Gastroesophageal sphincter (tissue), 4 donors: ENCODE measurements around the gene SELENOS. TPM values are rescaled to one million over a fixed set of nuclear protein-coding genes. Genes with fewer than 3 reads are reported as not detected.

Experiments
- ATAC-seq: fragments of 150-250 bp; one replicate; pipeline ENCODE4 v1.9.1; 2016; ENCODE audit warnings: mild to moderate bottlenecking, moderate library complexity
- H3K27ac ChIP-seq, 4 donors: fragments of 200-600 bp; sonication (generic) in 3 of 4; 1 replicate in 3 of 4; 2 replicates in 1 of 4; pipeline ENCODE4 v1.5.1; 2016 to 2019
- H3K27me3 ChIP-seq: fragments of 200-600 bp; sonication (generic); one replicate; pipeline ENCODE4 v1.5.1; 2019
- H3K36me3 ChIP-seq, 2 donors: fragments of 200-600 bp; sonication (generic); one replicate each; pipeline ENCODE4 v1.5.1; 2019; ENCODE audit warnings: control low read depth in 1 of 2
- H3K4me1 ChIP-seq, 3 donors: fragments of 200-600 bp; sonication (generic); 1 replicate in 2 of 3; 2 replicates in 1 of 3; pipeline ENCODE4 v1.5.1; 2016 to 2019; ENCODE audit warnings: control low read depth in 2 of 3
- H3K4me3 ChIP-seq, 2 donors: fragments of 200-600 bp; sonication (generic); one replicate each; pipeline ENCODE4 v1.5.1; 2019; ENCODE audit warnings: mild to moderate bottlenecking in 1 of 2, moderate library complexity in 1 of 2
- H3K9me3 ChIP-seq, 3 donors: fragments of 200-600 bp; sonication (generic); one replicate each; pipeline ENCODE4 v1.5.1; 2017 to 2019; ENCODE audit warnings: control low read depth in 2 of 3
- CTCF ChIP-seq, 4 experiments: fragments of 200-600 bp in 2 of 4; fragments of 450-650 bp in 2 of 4; sonication (generic) in 1 of 4; IDR thresholded peaks; one replicate each; pipeline ENCODE4 v1.5.1; 2017 to 2019; ENCODE audit warnings: antibody characterized with exemption in 4 of 4, mild to moderate bottlenecking in 2 of 4, moderate library complexity in 2 of 4
- EP300 ChIP-seq: sonication (generic); formaldehyde crosslinking; IDR thresholded peaks from one replicate; pipeline ENCODE4 v1.6.1; 2017; ENCODE audit warnings: antibody characterized with exemption, mild to moderate bottlenecking
- POLR2A ChIP-seq, 2 donors: fragments of 450-650 bp; IDR thresholded peaks; one replicate each; pipeline ENCODE4 v1.6.1; 2017; ENCODE audit warnings: antibody characterized with exemption in 2 of 2, mild to moderate bottlenecking in 2 of 2, moderate library complexity in 1 of 2
- POLR2AphosphoS5 ChIP-seq: sonication (generic); formaldehyde crosslinking; IDR thresholded peaks from one replicate; pipeline ENCODE4 v1.6.1; 2017; ENCODE audit warnings: antibody characterized with exemption
- WGBS, 2 donors: methylation state at CpG; one replicate each; pipeline ENCODE4 v1.1.5; 2018; ENCODE audit warnings: low coverage in 1 of 2; 5-methylcytosine and 5-hydroxymethylcytosine counted together
- total RNA-seq, 4 donors: library from RNA; depleted of rRNA; stranded (reverse); fragments of >200 nt; gene quantifications; one replicate each; pipeline ENCODE4 v1.1.0, GENCODE V29; 2016

Gene SELENOS
- total RNA-seq, 4 donors from 2014 or later = 56.1 to 75.5 (median 64.5) TPM

- no peak for ATAC-seq
- H3K4me3 ChIP-seq = no peak overlapping the region
- TF ChIP-seq POLR2A (IDR thresholded peaks at IDR 0.05) (no peak), CTCF (IDR thresholded peaks at IDR 0.05) (peak in 2 of 4 experiments; percentile 15 to 23)
Observed at GRCh38 chr15:101320501-101321052, 43.3 kb upstream of the SELENOS start.

GRCh38 chr15:101318839-101319238 lies 41.6 kb upstream of the SELENOS start:
- Histone ChIP-seq H3K36me3 (no peaks in the 10 kb centered on the region), H3K4me3 (no peak overlapping the region), H3K4me1 (no peaks in the 10 kb centered on the region), H3K27me3 (peaks cover 22% of the 10 kb centered on the region), H3K9me3 (no peaks in the 10 kb centered on the region), H3K27ac (no peak overlapping the region)
- no peak for TF ChIP-seq CTCF (IDR thresholded peaks at IDR 0.05)
- no peak for ATAC-seq
- WGBS, 2 donors = 53 to 54% methylated on average over 4 to 7 of the region's 7 CpGs

More at GRCh38 chr15:101320501-101321052, 43.3 kb upstream of the SELENOS start:
- Histone ChIP-seq H3K9me3 (no peaks in the 10 kb centered on the region), H3K4me1 (no peaks in the 10 kb centered on the region), H3K27me3 (peaks cover 22% of the 10 kb centered on the region), H3K27ac (no peak overlapping the region), H3K36me3 (no peaks in the 10 kb centered on the region)
- WGBS, 2 donors = 16 to 59% methylated on average over 5 to 11 of the region's 21 CpGs

- no peaks in the 10 kb centered on the region for H3K9me3 ChIP-seq
- peaks cover 22% of the 10 kb centered on the region for H3K27me3 ChIP-seq
- ATAC-seq = no peak
- H3K4me1 ChIP-seq = no peaks in the 10 kb centered on the region
- TF ChIP-seq CTCF (IDR thresholded peaks at IDR 0.05) = no peak
- TF ChIP-seq POLR2A (IDR thresholded peaks at IDR 0.05) = no peak
- no peak for TF ChIP-seq EP300
- TF ChIP-seq POLR2AphosphoS5 = no peak
- H3K36me3 ChIP-seq = no peaks in the 10 kb centered on the region
- WGBS, 2 donors = 76 to 83% methylated on average over 5 to 15 of the region's 20 CpGs
- no peak overlapping the region for H3K4me3 ChIP-seq
- H3K27ac ChIP-seq = no peak overlapping the region
Observed at GRCh38 chr15:101318147-101318819, 41.0 kb upstream of the SELENOS start.

GRCh38 chr15:101317336-101317872 lies 40.1 kb upstream of the SELENOS start:
- H3K4me1 ChIP-seq = no peaks in the 10 kb centered on the region
- ATAC-seq = no peak
- H3K27me3 ChIP-seq = peaks cover 22% of the 10 kb centered on the region
- TF ChIP-seq POLR2A (IDR thresholded peaks at IDR 0.05) (no peak), CTCF (IDR thresholded peaks at IDR 0.05) (no peak), POLR2AphosphoS5 (no peak), EP300 (no peak)
- no peak overlapping the region for H3K4me3 ChIP-seq
- no peak overlapping the region for H3K27ac ChIP-seq
- no peaks in the 10 kb centered on the region for H3K9me3 ChIP-seq
- WGBS, 2 donors = 71 to 78% methylated on average over 4 to 5 of the region's 6 CpGs
- H3K36me3 ChIP-seq = no peaks in the 10 kb centered on the region

- no peaks in the 10 kb centered on the region for H3K4me1 ChIP-seq
- no peak for ATAC-seq
- no peaks in the 10 kb centered on the region for H3K9me3 ChIP-seq
- WGBS, 2 donors = 75 to 84% methylated on average over 4 to 5 of the region's 5 CpGs
- H3K27ac ChIP-seq = no peak overlapping the region
- peaks cover 17% of the 10 kb centered on the region for H3K27me3 ChIP-seq
- H3K36me3 ChIP-seq = no peaks in the 10 kb centered on the region
- no peak overlapping the region for H3K4me3 ChIP-seq
- no peak for TF ChIP-seq POLR2AphosphoS5
- no peak for TF ChIP-seq POLR2A (IDR thresholded peaks at IDR 0.05)
- no peak for TF ChIP-seq CTCF (IDR thresholded peaks at IDR 0.05)
- no peak for TF ChIP-seq EP300
Observed at GRCh38 chr15:101316529-101316928, 39.2 kb upstream of the SELENOS start.
